GM12878 (cell line): ENCODE measurements around the gene GAK.

Experiments
- CBX5 ChIP-seq: sonication (generic); IDR thresholded peaks from 2 replicates; pipeline ENCODE4 v1.6.1; 2016; ENCODE audit warnings: low read depth, moderate library complexity, mild to moderate bottlenecking, inconsistent platforms
- CHD2 ChIP-seq: IDR thresholded peaks from 2 replicates; pipeline ENCODE4 v1.6.1; 2011; ENCODE audit warnings: low read depth, low read length, improper control_type of control experiment, borderline replicate concordance
- GABPA ChIP-seq: IDR thresholded peaks from 2 replicates; pipeline ENCODE4 v1.6.1; 2014; ENCODE audit warnings: antibody characterized with exemption, low read depth, mild to moderate bottlenecking, inconsistent platforms
- POLR2A ChIP-seq: IDR thresholded peaks from 2 replicates; pipeline ENCODE4 v1.6.1; 2011; ENCODE audit warnings: low read depth, mild to moderate bottlenecking, low read length
- POLR2AphosphoS5 ChIP-seq: IDR thresholded peaks from 2 replicates; pipeline ENCODE4 v1.6.1; 2011; ENCODE audit warnings: mild to moderate bottlenecking, low read length, inconsistent platforms
- RBBP5 ChIP-seq: fragments of 200-600 bp; sonication (generic); conservative IDR thresholded peaks from 2 replicates; pipeline ENCODE4 v1.6.1; 2016
- SIN3A ChIP-seq: IDR thresholded peaks from 2 replicates; pipeline ENCODE4 v1.6.1; 2012; ENCODE audit warnings: low read depth, low read length, improper control_type of control experiment
- TCF3 ChIP-seq: IDR thresholded peaks from 2 replicates; pipeline ENCODE4 v1.6.1; 2012; ENCODE audit warnings: low read depth, mild to moderate bottlenecking, low read length, borderline replicate concordance; ENCODE audit not compliant: insufficient read depth
- TF ChIP-seq, protein P1 (sequence below), 3 experiments: IDR thresholded peaks in 2 of 3; conservative IDR thresholded peaks in 1 of 3; 2 replicates each; pipeline ENCODE4 v1.5.1; 2011; ENCODE audit warnings: low read depth in 3 of 3, low read length in 3 of 3, mild to moderate bottlenecking in 3 of 3, control low read depth in 2 of 3, moderate library complexity in 2 of 3, inconsistent platforms in 1 of 3, mixed read lengths in 1 of 3; ENCODE audit not compliant: control insufficient read depth in 2 of 3, insufficient read depth in 1 of 3; ENCODE audit errors: extremely low read depth in 1 of 3
- TF ChIP-seq, protein P2 (sequence below): fragments of 150-350 bp; IDR thresholded peaks from 2 replicates; pipeline ENCODE4 v1.6.1; 2016; ENCODE audit warnings: low read depth, low read length

DNA sequence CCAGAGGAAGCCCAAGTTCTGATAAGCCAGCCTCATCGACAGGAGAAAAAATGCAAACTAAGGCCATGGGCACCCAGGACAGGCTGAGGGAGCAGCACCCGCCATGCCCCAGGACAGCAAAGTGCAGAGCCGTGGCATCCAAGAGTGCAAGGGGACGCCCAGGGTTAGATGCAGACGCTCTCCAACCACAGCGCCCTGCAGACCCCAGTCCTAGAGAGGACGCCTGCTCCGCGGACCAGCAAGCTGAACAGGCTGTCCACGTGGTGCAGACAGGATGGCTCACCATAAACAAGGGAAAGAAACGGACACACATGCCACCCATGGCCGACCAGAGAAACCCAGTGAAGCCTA is 32.6 kb downstream of the GAK start:
- TF ChIP-seq, protein P1, sequence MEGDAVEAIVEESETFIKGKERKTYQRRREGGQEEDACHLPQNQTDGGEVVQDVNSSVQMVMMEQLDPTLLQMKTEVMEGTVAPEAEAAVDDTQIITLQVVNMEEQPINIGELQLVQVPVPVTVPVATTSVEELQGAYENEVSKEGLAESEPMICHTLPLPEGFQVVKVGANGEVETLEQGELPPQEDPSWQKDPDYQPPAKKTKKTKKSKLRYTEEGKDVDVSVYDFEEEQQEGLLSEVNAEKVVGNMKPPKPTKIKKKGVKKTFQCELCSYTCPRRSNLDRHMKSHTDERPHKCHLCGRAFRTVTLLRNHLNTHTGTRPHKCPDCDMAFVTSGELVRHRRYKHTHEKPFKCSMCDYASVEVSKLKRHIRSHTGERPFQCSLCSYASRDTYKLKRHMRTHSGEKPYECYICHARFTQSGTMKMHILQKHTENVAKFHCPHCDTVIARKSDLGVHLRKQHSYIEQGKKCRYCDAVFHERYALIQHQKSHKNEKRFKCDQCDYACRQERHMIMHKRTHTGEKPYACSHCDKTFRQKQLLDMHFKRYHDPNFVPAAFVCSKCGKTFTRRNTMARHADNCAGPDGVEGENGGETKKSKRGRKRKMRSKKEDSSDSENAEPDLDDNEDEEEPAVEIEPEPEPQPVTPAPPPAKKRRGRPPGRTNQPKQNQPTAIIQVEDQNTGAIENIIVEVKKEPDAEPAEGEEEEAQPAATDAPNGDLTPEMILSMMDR (IDR thresholded peaks at IDR 0.05 in 2 of 3, conservative IDR thresholded peaks at IDR 0.05 in 1 of 3; ENCODE audit: control insufficient read depth in 2 of 3, extremely low read depth in 1 of 3, insufficient read depth in 1 of 3, low read depth in 3 of 3, low read length in 3 of 3): no peak
- TF ChIP-seq POLR2AphosphoS5 (no peak), TCF3 (no peak), CHD2 (no peak), RBBP5 (no peak), POLR2A (no peak; the same call in 1 of the 2 replicates), CBX5 (no peak), SIN3A (no peak), GABPA (no peak)
- TF ChIP-seq, protein P2, sequence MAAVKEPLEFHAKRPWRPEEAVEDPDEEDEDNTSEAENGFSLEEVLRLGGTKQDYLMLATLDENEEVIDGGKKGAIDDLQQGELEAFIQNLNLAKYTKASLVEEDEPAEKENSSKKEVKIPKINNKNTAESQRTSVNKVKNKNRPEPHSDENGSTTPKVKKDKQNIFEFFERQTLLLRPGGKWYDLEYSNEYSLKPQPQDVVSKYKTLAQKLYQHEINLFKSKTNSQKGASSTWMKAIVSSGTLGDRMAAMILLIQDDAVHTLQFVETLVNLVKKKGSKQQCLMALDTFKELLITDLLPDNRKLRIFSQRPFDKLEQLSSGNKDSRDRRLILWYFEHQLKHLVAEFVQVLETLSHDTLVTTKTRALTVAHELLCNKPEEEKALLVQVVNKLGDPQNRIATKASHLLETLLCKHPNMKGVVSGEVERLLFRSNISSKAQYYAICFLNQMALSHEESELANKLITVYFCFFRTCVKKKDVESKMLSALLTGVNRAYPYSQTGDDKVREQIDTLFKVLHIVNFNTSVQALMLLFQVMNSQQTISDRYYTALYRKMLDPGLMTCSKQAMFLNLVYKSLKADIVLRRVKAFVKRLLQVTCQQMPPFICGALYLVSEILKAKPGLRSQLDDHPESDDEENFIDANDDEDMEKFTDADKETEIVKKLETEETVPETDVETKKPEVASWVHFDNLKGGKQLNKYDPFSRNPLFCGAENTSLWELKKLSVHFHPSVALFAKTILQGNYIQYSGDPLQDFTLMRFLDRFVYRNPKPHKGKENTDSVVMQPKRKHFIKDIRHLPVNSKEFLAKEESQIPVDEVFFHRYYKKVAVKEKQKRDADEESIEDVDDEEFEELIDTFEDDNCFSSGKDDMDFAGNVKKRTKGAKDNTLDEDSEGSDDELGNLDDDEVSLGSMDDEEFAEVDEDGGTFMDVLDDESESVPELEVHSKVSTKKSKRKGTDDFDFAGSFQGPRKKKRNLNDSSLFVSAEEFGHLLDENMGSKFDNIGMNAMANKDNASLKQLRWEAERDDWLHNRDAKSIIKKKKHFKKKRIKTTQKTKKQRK: no peak
